ENCODE data around the gene TMPRSS9. TPM values are rescaled to one million over a fixed set of nuclear protein-coding genes. Genes with fewer than 3 reads are reported as not detected.

The TMPRSS9 gene
- total and polyA plus RNA-seq, 2 of the 13 experiments (the other 11 are each of a cell fraction or from before 2014, with no cell fraction given): 2.5 to 5.2 TPM

DNA sequence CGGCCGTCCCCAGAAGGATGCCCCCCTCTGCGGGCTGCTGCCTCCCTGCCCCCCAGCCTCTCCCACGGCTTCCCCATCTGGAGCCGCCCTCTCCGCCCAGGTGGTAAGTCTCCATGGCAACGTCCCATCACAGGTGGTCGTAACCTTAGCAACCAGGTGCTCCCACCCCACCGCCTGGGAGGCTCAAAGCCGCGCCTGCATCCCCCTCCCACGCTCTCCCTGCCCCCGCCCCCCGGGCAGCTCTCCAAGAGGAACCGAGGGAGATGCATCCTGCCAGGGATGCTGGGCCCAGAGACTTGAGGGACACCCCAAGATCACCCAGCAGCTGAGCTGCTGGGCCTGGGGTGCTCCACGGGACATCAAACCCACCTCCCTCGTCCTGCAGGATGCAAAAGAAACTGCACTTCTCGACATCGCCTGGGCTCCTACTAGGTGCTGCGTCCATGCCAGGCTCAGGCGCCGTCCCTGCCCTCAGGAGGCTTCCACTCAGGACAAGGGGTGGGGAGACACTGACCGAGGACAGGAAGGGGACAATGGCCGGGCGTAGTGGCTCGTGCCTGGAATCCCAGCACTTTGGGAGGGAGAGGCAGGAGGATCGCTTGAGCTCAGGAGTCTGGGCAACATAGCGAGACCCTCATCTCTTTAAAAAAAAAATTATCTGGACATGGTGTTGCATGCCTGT lies 47.1 kb upstream of the TMPRSS9 start (continued):
- TF ChIP-seq ATF3 (CRISPR knock-in tag; IDR thresholded peaks at IDR 0.05) (no peak), FOSL1 (CRISPR knock-in tag; IDR thresholded peaks at IDR 0.05; ENCODE audit: borderline replicate concordance) (no peak), SP140L (CRISPR knock-in tag; IDR thresholded peaks at IDR 0.05; ENCODE audit: borderline replicate concordance) (no peak)

GRCh38 chr19:2315121-2315817 lies 44.8 kb upstream of the TMPRSS9 start:
- no peak overlapping the region for H2AFZ ChIP-seq (ENCODE audit: low read length)
- no peak overlapping the region for H3K4me3 ChIP-seq (replicated peaks in 1 of 3; ENCODE audit: insufficient read depth in 1 of 3, low read depth in 2 of 3, low read length in 3 of 3)
- H4K20me1 ChIP-seq (ENCODE audit: insufficient read depth, low read length): no peaks in the 10 kb centered on the region
- peaks cover 30% of the 10 kb centered on the region for H3K4me1 ChIP-seq (ENCODE audit: insufficient read depth, low read length)
- ATAC-seq (no peak), DNase-seq (ENCODE audit: low spot score) (no peak), FAIRE-seq (no peak)
- WGBS (ENCODE audit: low lambda C conversion rate): 32% methylated on average over 7 of the region's 7 CpGs
- POLR2A ChIA-PET: interaction anchor here (0.5 to 2.6 kb wide), 7 partner anchors 15 to 424 kb away, joined by 3 to 11 read pairs (median 3); partner anchors contain the start of genes AP3D1 and PLEKHJ1
- BruUV-seq (replicated peaks): no TSS peak
- no peaks in the 10 kb centered on the region for H3K36me3 ChIP-seq (replicated peaks in 1 of 2; ENCODE audit: control insufficient read depth in 1 of 2, insufficient read depth in 2 of 2, low read length in 2 of 2)
- intact Hi-C loops (cut with micrococcal nuclease; ENCODE audit: unreplicated experiment) (loop anchor here (10.0 kb wide), 2 partner anchors 80 to 300 kb away; partner anchors contain the start of genes PLEKHJ1 and SF3A2), in situ Hi-C loops (cut with HindIII; ENCODE audit: extremely low pct_ligation_motif_present, low pct_unique_long_range_greater_than_20kb) (loop anchor here (5.0 to 10.0 kb wide), 3 partner anchors 38 to 160 kb away; partner anchors contain the start of genes AP3D1, PLEKHJ1 and SF3A2)
- H3K27me3 ChIP-seq (ENCODE audit: control insufficient read depth in 1 of 2, insufficient read depth in 2 of 2, low read length in 2 of 2): peaks cover 5 to 10% of the 10 kb centered on the region in 2 experiments; a peak in 4 of 5 replicates
- CTCF ChIA-PET (ENCODE audit: low intra/inter-chr PET ratio, low total read pairs): interaction anchor here (1.5 to 2.4 kb wide), 5 partner anchors 40 to 159 kb away, joined by 4 to 16 read pairs (median 8); partner anchors contain the start of genes PLEKHJ1 and SF3A2
- no peak overlapping the region for H3K9ac ChIP-seq (ENCODE audit: insufficient read depth, low read depth, low read length)
- H3K79me2 ChIP-seq (ENCODE audit: insufficient read depth, low read length): no peaks in the 10 kb centered on the region
- peak overlapping the region; percentile 83 for H3K4me2 ChIP-seq (ENCODE audit: low read depth, low read length)
- H3K9me3 ChIP-seq (ENCODE audit: low read length): peaks cover 9% of the 10 kb centered on the region
- no peak overlapping the region for H3K27ac ChIP-seq (ENCODE audit: extremely low read length, insufficient read depth, low read length)
- 0 out of 2 replicates have a peak, but pooled peaks have one; percentile 12 for TF ChIP-seq ZNF790 (CRISPR knock-in tag; IDR thresholded peaks at IDR 0.05; ENCODE audit: borderline replicate concordance)
- no peak for TF ChIP-seq ZNF513 (CRISPR knock-in tag; conservative IDR thresholded peaks at IDR 0.05)
- no peak for TF ChIP-seq ZNF788 (CRISPR knock-in tag; IDR thresholded peaks at IDR 0.05; ENCODE audit: borderline replicate concordance)
- TF ChIP-seq ZC3H4 (CRISPR knock-in tag; IDR thresholded peaks at IDR 0.05; ENCODE audit: borderline replicate concordance): no peak
- TF ChIP-seq FOSL1 (CRISPR knock-in tag; IDR thresholded peaks at IDR 0.05; ENCODE audit: borderline replicate concordance): 0 out of 2 replicates have a peak, but pooled peaks have one; percentile 9
- TF ChIP-seq, protein P1, sequence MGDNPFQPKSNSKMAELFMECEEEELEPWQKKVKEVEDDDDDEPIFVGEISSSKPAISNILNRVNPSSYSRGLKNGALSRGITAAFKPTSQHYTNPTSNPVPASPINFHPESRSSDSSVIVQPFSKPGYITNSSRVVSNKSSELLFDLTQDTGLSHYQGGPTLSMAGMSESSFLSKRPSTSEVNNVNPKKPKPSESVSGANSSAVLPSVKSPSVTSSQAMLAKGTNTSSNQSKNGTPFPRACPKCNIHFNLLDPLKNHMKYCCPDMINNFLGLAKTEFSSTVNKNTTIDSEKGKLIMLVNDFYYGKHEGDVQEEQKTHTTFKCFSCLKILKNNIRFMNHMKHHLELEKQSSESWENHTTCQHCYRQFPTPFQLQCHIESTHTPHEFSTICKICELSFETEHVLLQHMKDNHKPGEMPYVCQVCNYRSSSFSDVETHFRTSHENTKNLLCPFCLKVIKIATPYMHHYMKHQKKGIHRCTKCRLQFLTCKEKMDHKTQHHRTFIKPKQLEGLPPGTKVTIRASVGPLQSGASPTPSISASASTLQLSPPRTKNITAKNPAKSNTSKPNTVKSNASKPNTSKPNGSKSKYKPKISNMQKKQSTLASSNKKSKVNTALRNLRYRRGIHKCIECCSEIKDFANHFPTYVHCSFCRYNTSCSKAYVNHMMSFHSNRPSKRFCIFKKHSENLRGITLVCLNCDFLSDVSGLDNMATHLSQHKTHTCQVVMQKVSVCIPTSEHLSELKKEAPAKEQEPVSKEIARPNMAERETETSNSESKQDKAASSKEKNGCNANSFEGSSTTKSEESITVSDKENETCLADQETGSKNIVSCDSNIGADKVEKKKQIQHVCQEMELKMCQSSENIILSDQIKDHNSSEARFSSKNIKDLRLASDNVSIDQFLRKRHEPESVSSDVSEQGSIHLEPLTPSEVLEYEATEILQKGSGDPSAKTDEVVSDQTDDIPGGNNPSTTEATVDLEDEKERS (CRISPR knock-in tag; IDR thresholded peaks at IDR 0.05): 0 out of 2 replicates have a peak, but pooled peaks have one; percentile 14
- TF ChIP-seq ZNF770 (CRISPR knock-in tag; IDR thresholded peaks at IDR 0.05): peak; percentile 87
- TF ChIP-seq MIXL1 (CRISPR knock-in tag; IDR thresholded peaks at IDR 0.05): no peak
- no peak for TF ChIP-seq JDP2 (CRISPR knock-in tag; IDR thresholded peaks at IDR 0.05; ENCODE audit: borderline replicate concordance)
- TF ChIP-seq ZNF724P (CRISPR knock-in tag; IDR thresholded peaks at IDR 0.05; ENCODE audit: borderline replicate concordance): no peak
- TF ChIP-seq GTF3A (CRISPR knock-in tag; conservative IDR thresholded peaks at IDR 0.05): no peak
